Measurements from ENCODE around the gene SIAH2.

The SIAH2 gene

DNA sequence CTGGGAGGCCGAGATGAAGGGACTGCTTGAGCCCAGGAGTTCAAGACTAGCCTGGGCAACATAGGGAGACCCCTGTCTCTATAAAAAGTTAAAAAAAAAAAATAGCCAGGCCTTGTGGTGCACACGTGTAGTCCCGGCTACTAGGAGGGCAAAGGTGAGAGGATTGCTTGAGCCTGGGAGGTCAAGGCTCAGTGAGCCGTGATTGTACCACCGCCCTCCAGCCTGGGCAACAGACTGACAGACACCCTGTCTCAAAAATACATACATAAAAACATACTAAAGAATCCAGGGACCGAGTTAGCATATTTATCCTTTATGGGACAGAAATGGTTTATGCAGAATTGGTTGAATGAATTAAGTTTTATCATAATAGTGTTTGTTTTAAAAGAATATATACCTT, 13.7 kb downstream of the SIAH2 start:
- Histone ChIP-seq H3K9ac (ENCODE audit: low read length in 2 of 2) (no peak overlapping the region), H3K27me3 (ENCODE audit: control insufficient read depth in 1 of 2, insufficient read depth in 2 of 2, low read length in 2 of 2) (no peaks in the 10 kb centered on the region), H3K4me3 (ENCODE audit: low read length in 2 of 2) (no peak overlapping the region), H3K9me3 (ENCODE audit: control insufficient read depth in 2 of 2, low read length in 2 of 2) (no peaks in the 10 kb centered on the region), H3K4me1 (ENCODE audit: control insufficient read depth, insufficient read depth, low read length) (peaks cover 9% of the 10 kb centered on the region), H3K27ac (ENCODE audit: low read length) (no peak overlapping the region), H3K36me3 (ENCODE audit: control insufficient read depth in 2 of 2, insufficient read depth in 2 of 2, low read length in 2 of 2) (no peaks in the 10 kb centered on the region)

DNA sequence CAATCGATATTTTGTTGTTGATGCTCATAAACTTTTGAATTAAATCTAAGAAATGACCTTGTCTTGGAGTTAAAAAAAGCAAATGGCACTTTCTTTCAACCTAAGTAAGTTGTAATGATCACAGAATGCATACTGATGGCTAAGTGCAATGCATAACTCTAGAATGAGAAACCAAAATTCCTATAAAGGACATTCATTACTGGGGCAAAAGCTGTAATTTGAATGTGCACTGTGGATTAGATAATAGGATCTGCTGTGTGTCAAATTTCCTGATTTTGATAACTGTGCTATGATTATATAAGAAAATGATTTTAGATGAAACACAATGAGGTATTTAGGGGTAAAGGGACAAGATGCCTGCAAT, 14.3 kb downstream of the SIAH2 start:
- no peaks in the 10 kb centered on the region for H3K27me3 ChIP-seq (ENCODE audit: control insufficient read depth in 1 of 2, insufficient read depth in 2 of 2, low read length in 2 of 2)
- H3K4me1 ChIP-seq (ENCODE audit: control insufficient read depth, insufficient read depth, low read length): peaks cover 10% of the 10 kb centered on the region
- no peaks in the 10 kb centered on the region for H3K36me3 ChIP-seq (ENCODE audit: control insufficient read depth in 2 of 2, insufficient read depth in 2 of 2, low read length in 2 of 2)
- H3K9me3 ChIP-seq (ENCODE audit: control insufficient read depth in 2 of 2, low read length in 2 of 2): no peaks in the 10 kb centered on the region
- no peak overlapping the region for H3K27ac ChIP-seq (ENCODE audit: low read length)
- H3K4me3 ChIP-seq (ENCODE audit: low read length in 2 of 2): no peak overlapping the region
- H3K9ac ChIP-seq (ENCODE audit: low read length in 2 of 2): no peak overlapping the region

- Histone ChIP-seq H3K27me3 (ENCODE audit: control insufficient read depth in 1 of 2, insufficient read depth in 2 of 2, low read length in 2 of 2) (no peaks in the 10 kb centered on the region), H3K36me3 (ENCODE audit: control insufficient read depth in 2 of 2, insufficient read depth in 2 of 2, low read length in 2 of 2) (no peaks in the 10 kb centered on the region), H3K27ac (ENCODE audit: low read length) (no peak overlapping the region), H3K4me3 (ENCODE audit: low read length in 2 of 2) (no peak overlapping the region), H3K9ac (ENCODE audit: low read length in 2 of 2) (no peak overlapping the region), H3K4me1 (ENCODE audit: control insufficient read depth, insufficient read depth, low read length) (peaks cover 11% of the 10 kb centered on the region), H3K9me3 (ENCODE audit: control insufficient read depth in 2 of 2, low read length in 2 of 2) (no peaks in the 10 kb centered on the region)
These were observed 14.9 kb downstream of the SIAH2 start for GRCh38 chr3:150747886-150748683.

- H3K4me1 ChIP-seq (ENCODE audit: control insufficient read depth, insufficient read depth, low read length): peaks cover 6% of the 10 kb centered on the region
These were observed 16.0 kb downstream of the SIAH2 start for GRCh38 chr3:150746791-150747590.

DNA sequence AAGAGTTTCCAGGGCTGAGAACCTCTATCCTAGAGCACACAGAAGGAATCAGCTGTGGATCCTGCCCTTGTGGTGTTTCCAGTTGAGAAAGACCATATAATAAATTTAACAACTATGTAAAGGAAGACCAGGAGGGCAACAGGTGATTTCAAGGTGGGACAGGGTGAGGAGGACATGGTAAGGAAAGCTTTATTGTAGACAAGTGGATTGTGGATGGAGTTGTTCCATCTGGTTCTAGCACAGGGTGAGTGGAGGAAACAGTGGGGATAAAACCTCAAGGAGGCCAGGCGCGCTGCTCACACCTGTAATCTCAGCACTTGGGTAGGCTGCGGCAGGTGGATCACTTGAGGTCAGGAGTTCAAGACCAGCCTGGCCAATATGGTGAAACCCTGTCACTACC, 17.1 kb downstream of the SIAH2 start:
- peaks cover 11 to 12% of the 10 kb centered on the region in 2 donors for H3K36me3 ChIP-seq (ENCODE audit: control insufficient read depth in 2 of 2, insufficient read depth in 2 of 2, low read length in 2 of 2)
- no peak overlapping the region for H3K27ac ChIP-seq (ENCODE audit: low read length)
- no peak overlapping the region for H3K4me3 ChIP-seq (ENCODE audit: low read length in 2 of 2)
- peaks cover 4% of the 10 kb centered on the region for H3K4me1 ChIP-seq (ENCODE audit: control insufficient read depth, insufficient read depth, low read length)
- no peak overlapping the region for H3K9ac ChIP-seq (ENCODE audit: low read length in 2 of 2)
- no peaks in the 10 kb centered on the region for H3K9me3 ChIP-seq (ENCODE audit: control insufficient read depth in 2 of 2, low read length in 2 of 2)
- no peaks in the 10 kb centered on the region for H3K27me3 ChIP-seq (ENCODE audit: control insufficient read depth in 1 of 2, insufficient read depth in 2 of 2, low read length in 2 of 2)

More at GRCh38 chr3:150746791-150747590, 16.0 kb downstream of the SIAH2 start:
- H3K9ac ChIP-seq (ENCODE audit: low read length in 2 of 2): no peak overlapping the region
- H3K27me3 ChIP-seq (ENCODE audit: control insufficient read depth in 1 of 2, insufficient read depth in 2 of 2, low read length in 2 of 2): no peaks in the 10 kb centered on the region
- no peaks in the 10 kb centered on the region for H3K9me3 ChIP-seq (ENCODE audit: control insufficient read depth in 2 of 2, low read length in 2 of 2)
- no peak overlapping the region for H3K4me3 ChIP-seq (ENCODE audit: low read length in 2 of 2)
- no peak overlapping the region for H3K27ac ChIP-seq (ENCODE audit: low read length)
- peaks cover 6 to 7% of the 10 kb centered on the region in 2 donors for H3K36me3 ChIP-seq (ENCODE audit: control insufficient read depth in 2 of 2, insufficient read depth in 2 of 2, low read length in 2 of 2)

- H3K4me1 ChIP-seq (ENCODE audit: control insufficient read depth, insufficient read depth, low read length): peaks cover 4% of the 10 kb centered on the region
- no peaks in the 10 kb centered on the region for H3K9me3 ChIP-seq (ENCODE audit: control insufficient read depth in 2 of 2, low read length in 2 of 2)
- H3K27ac ChIP-seq (ENCODE audit: low read length): no peak overlapping the region
- H3K27me3 ChIP-seq (ENCODE audit: control insufficient read depth in 1 of 2, insufficient read depth in 2 of 2, low read length in 2 of 2): no peaks in the 10 kb centered on the region
- H3K4me3 ChIP-seq (ENCODE audit: low read length in 2 of 2): no peak overlapping the region
- peaks cover 11 to 12% of the 10 kb centered on the region in 2 donors for H3K36me3 ChIP-seq (ENCODE audit: control insufficient read depth in 2 of 2, insufficient read depth in 2 of 2, low read length in 2 of 2)
- H3K9ac ChIP-seq (ENCODE audit: low read length in 2 of 2): no peak overlapping the region
These were observed 18.1 kb downstream of the SIAH2 start for GRCh38 chr3:150744919-150745211.

GRCh38 chr3:150744041-150744918, 18.7 kb downstream of the SIAH2 start:
- H3K27ac ChIP-seq (ENCODE audit: low read length): no peak overlapping the region
- H3K9me3 ChIP-seq (ENCODE audit: control insufficient read depth in 2 of 2, low read length in 2 of 2): no peaks in the 10 kb centered on the region
- H3K4me1 ChIP-seq (ENCODE audit: control insufficient read depth, insufficient read depth, low read length): peaks cover 4% of the 10 kb centered on the region
- H3K36me3 ChIP-seq (ENCODE audit: control insufficient read depth in 2 of 2, insufficient read depth in 2 of 2, low read length in 2 of 2): peaks cover 11 to 12% of the 10 kb centered on the region in 2 donors
- no peak overlapping the region for H3K9ac ChIP-seq (ENCODE audit: low read length in 2 of 2)
- H3K27me3 ChIP-seq (ENCODE audit: control insufficient read depth in 1 of 2, insufficient read depth in 2 of 2, low read length in 2 of 2): no peaks in the 10 kb centered on the region
- H3K4me3 ChIP-seq (ENCODE audit: low read length in 2 of 2): no peak overlapping the region

GRCh38 chr3:150743508-150743907, 19.5 kb downstream of the SIAH2 start:
- Histone ChIP-seq H3K4me1 (ENCODE audit: control insufficient read depth, insufficient read depth, low read length) (peaks cover 4% of the 10 kb centered on the region), H3K27me3 (ENCODE audit: control insufficient read depth in 1 of 2, insufficient read depth in 2 of 2, low read length in 2 of 2) (no peaks in the 10 kb centered on the region), H3K36me3 (ENCODE audit: control insufficient read depth in 2 of 2, insufficient read depth in 2 of 2, low read length in 2 of 2) (peaks cover 11 to 12% of the 10 kb centered on the region in 2 donors), H3K9ac (ENCODE audit: low read length in 2 of 2) (no peak overlapping the region), H3K27ac (ENCODE audit: low read length) (no peak overlapping the region), H3K4me3 (ENCODE audit: low read length in 2 of 2) (no peak overlapping the region), H3K9me3 (ENCODE audit: control insufficient read depth in 2 of 2, low read length in 2 of 2) (no peaks in the 10 kb centered on the region)

- no peaks in the 10 kb centered on the region for H3K9me3 ChIP-seq (ENCODE audit: control insufficient read depth in 2 of 2, low read length in 2 of 2)
- H3K27ac ChIP-seq (ENCODE audit: low read length): no peak overlapping the region
- no peak overlapping the region for H3K4me3 ChIP-seq (ENCODE audit: low read length in 2 of 2)
- H3K27me3 ChIP-seq (ENCODE audit: control insufficient read depth in 1 of 2, insufficient read depth in 2 of 2, low read length in 2 of 2): no peaks in the 10 kb centered on the region
- H3K36me3 ChIP-seq (ENCODE audit: control insufficient read depth in 2 of 2, insufficient read depth in 2 of 2, low read length in 2 of 2): peaks cover 11 to 12% of the 10 kb centered on the region in 2 donors
- H3K9ac ChIP-seq (ENCODE audit: low read length in 2 of 2): no peak overlapping the region
- peaks cover 4% of the 10 kb centered on the region for H3K4me1 ChIP-seq (ENCODE audit: control insufficient read depth, insufficient read depth, low read length)
These were observed 20.3 kb downstream of the SIAH2 start for GRCh38 chr3:150742679-150743078.

DNA sequence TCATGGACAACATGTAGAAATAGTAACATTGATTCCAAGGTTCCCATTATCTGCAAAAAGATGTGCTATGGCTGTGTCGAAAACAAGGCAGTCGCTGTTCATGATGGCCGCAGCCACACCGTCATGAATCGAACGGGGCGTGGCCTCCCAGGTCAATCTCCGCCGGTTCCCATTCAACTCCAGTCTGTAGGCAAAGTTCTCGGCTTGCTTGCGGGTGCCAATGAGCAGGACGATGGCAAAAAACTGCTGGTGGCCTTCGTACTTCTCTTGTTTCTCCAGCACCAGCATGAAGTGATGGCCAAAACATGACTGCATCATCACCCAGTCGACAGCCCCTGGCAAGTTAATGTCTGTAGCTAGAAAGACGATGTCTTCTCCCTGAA, 20.8 kb downstream of the SIAH2 start:
- Histone ChIP-seq H3K9ac (ENCODE audit: low read length in 2 of 2) (no peak overlapping the region), H3K9me3 (ENCODE audit: control insufficient read depth in 2 of 2, low read length in 2 of 2) (no peaks in the 10 kb centered on the region), H3K4me3 (ENCODE audit: low read length in 2 of 2) (no peak overlapping the region), H3K27me3 (ENCODE audit: control insufficient read depth in 1 of 2, insufficient read depth in 2 of 2, low read length in 2 of 2) (no peaks in the 10 kb centered on the region), H3K4me1 (ENCODE audit: control insufficient read depth, insufficient read depth, low read length) (peaks cover 4% of the 10 kb centered on the region), H3K36me3 (ENCODE audit: control insufficient read depth in 2 of 2, insufficient read depth in 2 of 2, low read length in 2 of 2) (peaks cover 11 to 12% of the 10 kb centered on the region in 2 donors), H3K27ac (ENCODE audit: low read length) (no peak overlapping the region)
